ENCODE data around the gene GPC3. TPM values are rescaled to one million over a fixed set of nuclear protein-coding genes. Genes with fewer than 3 reads are reported as not detected.

The GPC3 gene
- total RNA-seq, 1 donor from 2014 or later = 30.4 TPM

- Mint-ChIP-seq H3K36me3 (ENCODE audit: low read depth) (no peaks in the 10 kb centered on the region), H3K9me3 (no peaks in the 10 kb centered on the region), H3K4me1 (peaks cover 22% of the 10 kb centered on the region), H3K4me3 (no peak overlapping the region), H3K27ac (ENCODE audit: unreplicated experiment) (no peak overlapping the region), H3K27me3 (ENCODE audit: low read depth) (peaks cover 5% of the 10 kb centered on the region)
- TF ChIP-seq CTCF (conservative IDR thresholded peaks at IDR 0.05) = no peak
- no peak for DNase-seq (ENCODE audit: low read depth, low spot score)
These were observed 12.5 kb downstream of the GPC3 start for GRCh38 chrX:133972916-133973315.

GRCh38 chrX:133971586-133971985 lies 13.8 kb downstream of the GPC3 start:
- Mint-ChIP-seq H3K4me1 (peaks cover 22% of the 10 kb centered on the region), H3K27me3 (ENCODE audit: low read depth) (peaks cover 5% of the 10 kb centered on the region), H3K36me3 (ENCODE audit: low read depth) (no peaks in the 10 kb centered on the region), H3K27ac (ENCODE audit: unreplicated experiment) (no peak overlapping the region), H3K4me3 (no peak overlapping the region), H3K9me3 (no peaks in the 10 kb centered on the region)
- TF ChIP-seq CTCF (conservative IDR thresholded peaks at IDR 0.05) = no peak
- no peak for DNase-seq (ENCODE audit: low read depth, low spot score)

- Mint-ChIP-seq H3K4me3 (no peak overlapping the region), H3K36me3 (ENCODE audit: low read depth) (no peaks in the 10 kb centered on the region), H3K4me1 (peaks cover 22% of the 10 kb centered on the region), H3K9me3 (no peaks in the 10 kb centered on the region), H3K27ac (ENCODE audit: unreplicated experiment) (no peak overlapping the region), H3K27me3 (ENCODE audit: low read depth) (peaks cover 2% of the 10 kb centered on the region)
- no peak for TF ChIP-seq CTCF (conservative IDR thresholded peaks at IDR 0.05)
- DNase-seq (ENCODE audit: low read depth, low spot score) = no peak
These were observed 15.3 kb downstream of the GPC3 start for GRCh38 chrX:133970076-133970475.

- no peak for DNase-seq (ENCODE audit: low read depth, low spot score)
- Mint-ChIP-seq H3K27me3 (ENCODE audit: low read depth) (no peaks in the 10 kb centered on the region), H3K4me1 (peaks cover 22% of the 10 kb centered on the region), H3K9me3 (no peaks in the 10 kb centered on the region), H3K27ac (ENCODE audit: unreplicated experiment) (no peak overlapping the region), H3K4me3 (no peak overlapping the region), H3K36me3 (ENCODE audit: low read depth) (no peaks in the 10 kb centered on the region)
- TF ChIP-seq CTCF (conservative IDR thresholded peaks at IDR 0.05) = no peak
These were observed 16.2 kb downstream of the GPC3 start for GRCh38 chrX:133969191-133969590.

- Mint-ChIP-seq H3K4me1 (peaks cover 22% of the 10 kb centered on the region), H3K27me3 (ENCODE audit: low read depth) (no peaks in the 10 kb centered on the region), H3K27ac (ENCODE audit: unreplicated experiment) (peak overlapping the region; percentile 35), H3K36me3 (ENCODE audit: low read depth) (no peaks in the 10 kb centered on the region), H3K4me3 (no peak overlapping the region), H3K9me3 (no peaks in the 10 kb centered on the region)
- DNase-seq (ENCODE audit: low read depth, low spot score) = no peak
- TF ChIP-seq CTCF (conservative IDR thresholded peaks at IDR 0.05) = no peak
These were observed 17.3 kb downstream of the GPC3 start for GRCh38 chrX:133968109-133968508.

GRCh38 chrX:133966199-133966598 lies 19.2 kb downstream of the GPC3 start:
- no peaks in the 10 kb centered on the region for H3K27me3 Mint-ChIP-seq (ENCODE audit: low read depth)
- H3K9me3 Mint-ChIP-seq = no peaks in the 10 kb centered on the region
- no peaks in the 10 kb centered on the region for H3K36me3 Mint-ChIP-seq (ENCODE audit: low read depth)
- H3K4me1 Mint-ChIP-seq = peaks cover 22% of the 10 kb centered on the region
- H3K4me3 Mint-ChIP-seq = no peak overlapping the region
- no peak for DNase-seq (ENCODE audit: low read depth, low spot score)
- no peak for TF ChIP-seq CTCF (conservative IDR thresholded peaks at IDR 0.05)
- H3K27ac Mint-ChIP-seq (ENCODE audit: unreplicated experiment) = no peak overlapping the region
